ENCODE measurements around the gene GLOD5. TPM values are rescaled to one million over a fixed set of nuclear protein-coding genes. Genes with fewer than 3 reads are reported as not detected.

Gene GLOD5
- total and polyA plus RNA-seq, 9 of the 15 experiments (the other 6 are each of a cell fraction or from before 2014, with no cell fraction given) = 0.27 to 4.4 (median 2.2) TPM

GRCh38 chrX:48800574-48801279, 39.2 kb downstream of the GLOD5 start (continued):
- TF ChIP-seq SREBF1 (IDR thresholded peaks at IDR 0.05; ENCODE audit: borderline replicate concordance, low read depth, low read length) (no peak), NR3C1 (CRISPR knock-in tag; IDR thresholded peaks at IDR 0.05) (no peak), MTA1 (IDR thresholded peaks at IDR 0.05; ENCODE audit: borderline replicate concordance) (peak; percentile 76), MAZ (CRISPR knock-in tag; conservative IDR thresholded peaks at IDR 0.05 in 1 of 2, IDR thresholded peaks at IDR 0.05 in 1 of 2) (peak; percentile 41 to 83; a peak in 3 of 4 replicates), BRF2 (IDR thresholded peaks at IDR 0.05; ENCODE audit: borderline replicate concordance, insufficient read depth, insufficient read length) (no peak), NKRF (IDR thresholded peaks at IDR 0.05; ENCODE audit: borderline replicate concordance) (no peak), FOXA3 (CRISPR knock-in tag; conservative IDR thresholded peaks at IDR 0.05 in 1 of 2, IDR thresholded peaks at IDR 0.05 in 1 of 2) (no peak), SP2 (IDR thresholded peaks at IDR 0.05; ENCODE audit: extremely low read depth, low read depth, low read length, poor library complexity, severe bottlenecking) (no peak), POLR2A (conservative IDR thresholded peaks at IDR 0.05) (peak; percentile 76), CHD2 (IDR thresholded peaks at IDR 0.05; ENCODE audit: low read depth, low read length) (peak; percentile 29; the same call in 1 of the 2 replicates), ZNF232 (CRISPR knock-in tag; IDR thresholded peaks at IDR 0.05) (no peak), ZNF121 (CRISPR knock-in tag; conservative IDR thresholded peaks at IDR 0.05) (no peak), L3MBTL2 (IDR thresholded peaks at IDR 0.05) (no peak), KLF13 (tag; IDR thresholded peaks at IDR 0.05; ENCODE audit: borderline replicate concordance, low read depth) (no peak), KDM4B (IDR thresholded peaks at IDR 0.05; ENCODE audit: borderline replicate concordance in 2 of 2, low read depth in 1 of 2) (no peak; a peak in 1 of 4 replicates), RBM39 (optimal IDR thresholded peaks at IDR 0.05; ENCODE audit: low read depth, low read length) (no peak), TEAD2 (tag; IDR thresholded peaks at IDR 0.05) (no peak), ZNF184 (CRISPR knock-in tag; IDR thresholded peaks at IDR 0.05) (no peak), HES1 (IDR thresholded peaks at IDR 0.05; ENCODE audit: low read depth) (peak; percentile 81), ZNF668 (CRISPR knock-in tag; IDR thresholded peaks at IDR 0.05) (no peak), MXD1 (CRISPR knock-in tag; IDR thresholded peaks at IDR 0.05; ENCODE audit: borderline replicate concordance, poor library complexity, severe bottlenecking) (no peak), TGIF2 (CRISPR knock-in tag; IDR thresholded peaks at IDR 0.05) (no peak), ELK1 (CRISPR knock-in tag; IDR thresholded peaks at IDR 0.05) (no peak)
